ENCODE data around the gene SETD9. TPM values are rescaled to one million over a fixed set of nuclear protein-coding genes. Genes with fewer than 3 reads are reported as not detected.
A peak's percentile ranks its signal among the peaks of the same experiment; 100 is the strongest.

Gene SETD9
- total and polyA plus RNA-seq, 9 of the 15 experiments (the other 6 are each of a cell fraction or from before 2014, with no cell fraction given): 10.8 to 32.6 (median 19.8) TPM

GRCh38 chr5:56951946-56952691 is 42.7 kb downstream of the SETD9 start, which contains the start of gene MIER3:
MIER3 (minus strand) TSS chr5:56952123; CDS start chr5:56952102, 21 bp downstream.
- FAIRE-seq (no peak), DNase-seq (ENCODE audit: extremely low read depth in 1 of 4, low spot score in 3 of 4) (peak; percentile 79 to 96 (median 94)), ATAC-seq (peak; percentile 90)
- peak within 1 kb of the TSS; percentile 79 for H3K4me2 ChIP-seq (ENCODE audit: insufficient read depth, low read length)
- ChIA-PET CTCF (ENCODE audit: low intra/inter-chr PET ratio) (no interaction called here), POLR2A (no interaction called here)
- peak within 1 kb of the TSS; percentile 78 to 96; a peak in 3 of 4 replicates for H3K9ac ChIP-seq (ENCODE audit: insufficient read depth in 1 of 2, low read depth in 2 of 2, low read length in 2 of 2)
- no TSS peak for BruUV-seq (replicated peaks)
- H3K4me1 ChIP-seq (replicated peaks in 1 of 2; ENCODE audit: control insufficient read depth in 2 of 2, insufficient read depth in 2 of 2, low read length in 2 of 2): peaks cover 7 to 17% of the 10 kb centered on the region in 2 experiments; a peak in 4 of 5 replicates
- no peaks in the 10 kb centered on the region for H3K9me1 ChIP-seq (ENCODE audit: control insufficient read depth, insufficient read depth, low read length)
- intact Hi-C loops (cut with micrococcal nuclease) (loop anchor here (5.0 kb wide), 1 partner anchor 45 kb away; the partner anchor contains the start of gene SETD9), in situ Hi-C loops (cut with MboI) (no loop called here)
- H3K36me3 ChIP-seq (ENCODE audit: control insufficient read depth, insufficient read depth, low read length): peaks cover 18% of the 10 kb centered on the region
- H3K79me2 ChIP-seq (ENCODE audit: control insufficient read depth, insufficient read depth, low read length): peaks cover 22% of the 10 kb centered on the region
- H2AFZ ChIP-seq (ENCODE audit: low read depth, low read length): peak within 1 kb of the TSS; percentile 95
- no peaks in the 10 kb centered on the region for H3K9me3 ChIP-seq (replicated peaks; ENCODE audit: control insufficient read depth, insufficient read depth, low read depth, low read length)
- WGBS (ENCODE audit: insufficient coverage, low coverage, missing lambda C conversion rate): 2% methylated on average over 19 of the region's 89 CpGs
- H3K27me3 ChIP-seq (ENCODE audit: control insufficient read depth in 2 of 2, insufficient read depth in 2 of 2, low read length in 2 of 2): peaks cover 0 to 6% of the 10 kb centered on the region in 2 experiments; a peak in 3 of 5 replicates
- H3K27ac ChIP-seq (ENCODE audit: extremely low read depth, low read depth, low read length): peak within 1 kb of the TSS; percentile 67; the same call in 2 of the 3 replicates
- H3K4me3 ChIP-seq: peak within 1 kb of the TSS; percentile 64
- H4K20me1 ChIP-seq (replicated peaks; ENCODE audit: control insufficient read depth, insufficient read depth, low read length): no peaks in the 10 kb centered on the region; the same call in 1 of the 2 replicates
- TF ChIP-seq POLR2AphosphoS2 (IDR thresholded peaks at IDR 0.05; ENCODE audit: low read length) (no peak), ZBTB5 (IDR thresholded peaks at IDR 0.05) (no peak), DIDO1 (tag; IDR thresholded peaks at IDR 0.05; ENCODE audit: low read depth) (no peak), HEY1 (CRISPR knock-in tag; IDR thresholded peaks at IDR 0.05; ENCODE audit: borderline replicate concordance) (no peak), ZFP91 (CRISPR knock-in tag; IDR thresholded peaks at IDR 0.05) (no peak), ZNF165 (CRISPR knock-in tag; IDR thresholded peaks at IDR 0.05; ENCODE audit: borderline replicate concordance) (no peak), MAFF (IDR thresholded peaks at IDR 0.05; ENCODE audit: low read length) (no peak), CGGBP1 (CRISPR knock-in tag; IDR thresholded peaks at IDR 0.05) (no peak), HCFC1 (IDR thresholded peaks at IDR 0.05; ENCODE audit: low read depth, low read length) (0 out of 2 replicates have a peak, but pooled peaks have one; percentile 15), ZNF224 (CRISPR knock-in tag; IDR thresholded peaks at IDR 0.05) (no peak), ARID3A (IDR thresholded peaks at IDR 0.05; ENCODE audit: borderline replicate concordance, low read depth, low read length) (no peak), CTBP1 (IDR thresholded peaks at IDR 0.05; ENCODE audit: borderline replicate concordance) (peak; percentile 63)

Measured in K562 (cell line).